Measurements from ENCODE around the gene CA5A.

The CA5A gene

DNA sequence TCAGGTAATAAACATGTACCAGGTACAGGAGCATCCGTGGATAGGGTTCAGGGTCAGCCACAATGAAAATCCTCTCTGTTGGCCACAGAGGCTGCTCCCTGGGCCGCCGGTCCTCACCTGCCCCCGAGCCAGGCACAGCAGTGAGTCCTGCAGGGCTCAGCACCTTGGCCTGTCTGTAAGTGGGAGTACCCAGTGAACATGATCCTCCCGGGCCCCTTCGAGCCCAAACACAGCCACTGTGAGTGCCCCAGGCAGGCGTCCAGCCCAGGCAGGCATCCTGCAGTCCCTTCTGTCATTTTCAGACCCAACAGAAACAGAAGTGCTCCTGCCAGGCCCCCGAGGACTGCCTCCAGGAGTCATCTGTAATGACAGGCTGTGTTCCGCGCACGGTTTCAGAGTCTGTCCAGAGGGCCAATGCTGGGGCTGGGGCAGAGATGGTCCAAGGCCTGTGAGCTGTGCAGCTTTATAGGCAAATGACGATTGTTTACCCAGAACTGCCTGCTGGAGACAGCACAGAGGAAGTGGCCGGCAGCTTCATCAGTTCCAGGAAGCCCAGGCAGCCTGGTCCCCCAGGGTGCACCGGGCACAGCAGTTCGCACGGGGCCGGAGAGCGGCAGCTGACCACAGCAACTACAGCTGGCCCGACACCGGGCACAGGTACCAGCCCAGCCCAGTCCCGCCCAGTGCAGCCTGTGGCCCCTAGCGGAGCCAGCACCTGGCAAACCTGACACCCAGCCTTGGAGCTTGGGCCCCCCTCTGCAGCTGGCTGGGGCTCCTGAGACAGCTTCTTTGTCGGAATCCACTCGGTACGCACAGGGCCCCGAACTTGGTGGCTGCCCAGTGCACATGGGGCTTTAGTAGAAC is 80.2 kb downstream of the CA5A start:
- POLR2A ChIA-PET, result interaction anchor here (1.1 to 1.4 kb wide), 3 partner anchors 9 to 77 kb away, joined by 3 to 4 read pairs (median 4); partner anchors contain the start of gene SLC7A5
- DNase-seq, result no peak
- Histone ChIP-seq H3K27me3 (replicated peaks in 2 of 5; ENCODE audit: control insufficient read depth in 4 of 5, insufficient read depth in 5 of 5, low read length in 4 of 5) (no peaks in the 10 kb centered on the region), H3K9me3 (ENCODE audit: control extremely low read depth in 1 of 5, control insufficient read depth in 4 of 5, insufficient read depth in 2 of 5, low read depth in 1 of 5, low read length in 4 of 5) (no peaks in the 10 kb centered on the region), H3K27ac (ENCODE audit: insufficient read depth in 1 of 2, low read depth in 1 of 2, low read length in 2 of 2, poor library complexity in 1 of 2, severe bottlenecking in 2 of 2) (peak overlapping the region in 1 of 2 experiments; percentile 22), H3K4me1 (ENCODE audit: control extremely low read depth in 1 of 4, control insufficient read depth in 4 of 4, insufficient read depth in 4 of 4, low read length in 3 of 4) (peaks cover 0 to 68% (median 44%) of the 10 kb centered on the region in 4 experiments), H3K4me3 (ENCODE audit: control insufficient read depth in 1 of 7, extremely low read depth in 1 of 7, insufficient read depth in 4 of 7, low read depth in 2 of 7, low read length in 6 of 7) (peak overlapping the region in 3 of 7 experiments; percentile 7 to 39 (median 16)), H3K36me3 (ENCODE audit: control insufficient read depth in 4 of 4, insufficient read depth in 4 of 4, low read length in 3 of 4) (peaks cover 0 to 52% (median 8%) of the 10 kb centered on the region in 4 experiments)
- WGBS (ENCODE audit: insufficient coverage), result 66% methylated on average over 26 of the region's 26 CpGs
- CTCF ChIA-PET, result interaction anchor here (0.9 to 2.3 kb wide), 4 partner anchors 9 to 76 kb away, joined by 3 to 14 read pairs (median 4); partner anchors contain the start of gene SLC7A5

DNA sequence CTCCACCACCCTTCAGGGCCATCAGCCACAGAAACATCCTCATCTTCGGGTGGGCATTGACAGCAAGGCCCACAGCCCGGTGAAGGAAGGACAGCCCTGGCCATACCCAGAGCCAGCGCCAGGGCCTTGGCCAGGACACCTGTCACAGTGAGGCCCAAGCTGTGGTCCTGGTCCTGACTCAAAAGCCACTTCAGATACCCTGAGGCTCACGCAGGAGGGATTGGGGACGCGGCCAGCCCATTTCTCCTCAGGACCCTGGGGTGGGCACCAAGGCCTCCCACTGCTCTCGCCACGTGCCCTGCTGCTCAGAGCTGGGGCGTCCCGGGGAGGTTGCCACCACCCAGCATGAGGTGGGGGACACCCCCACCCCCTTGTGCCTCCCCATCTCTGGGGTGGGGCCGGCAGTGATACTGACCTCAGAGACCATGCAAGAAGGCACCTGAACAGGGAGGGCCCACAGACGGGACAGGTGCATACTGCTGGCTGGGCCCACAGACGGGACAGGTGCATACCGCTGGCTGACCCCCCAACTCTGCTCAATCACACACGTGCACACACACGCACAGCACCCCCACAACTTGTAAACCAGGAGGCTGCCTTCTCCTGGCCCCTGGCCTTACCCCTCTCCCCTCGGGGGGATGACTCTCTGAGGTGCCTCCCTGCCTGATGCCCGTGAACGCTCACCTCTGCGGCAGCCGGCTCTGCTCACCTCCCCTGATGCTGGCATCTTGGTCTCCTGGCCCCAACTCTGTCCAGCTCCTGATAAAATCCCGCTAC is 81.2 kb downstream of the CA5A start:
- Histone ChIP-seq H3K4me1 (ENCODE audit: control extremely low read depth in 1 of 4, control insufficient read depth in 4 of 4, insufficient read depth in 4 of 4, low read length in 3 of 4) (peaks cover 0 to 64% (median 40%) of the 10 kb centered on the region in 4 experiments), H3K27me3 (replicated peaks in 2 of 5; ENCODE audit: control insufficient read depth in 4 of 5, insufficient read depth in 5 of 5, low read length in 4 of 5) (no peaks in the 10 kb centered on the region), H3K4me3 (ENCODE audit: control insufficient read depth in 1 of 7, extremely low read depth in 1 of 7, insufficient read depth in 4 of 7, low read depth in 2 of 7, low read length in 6 of 7) (no peak overlapping the region), H3K27ac (ENCODE audit: insufficient read depth in 1 of 2, low read depth in 1 of 2, low read length in 2 of 2, poor library complexity in 1 of 2, severe bottlenecking in 2 of 2) (peak overlapping the region in 1 of 2 experiments; percentile 82), H3K36me3 (ENCODE audit: control insufficient read depth in 4 of 4, insufficient read depth in 4 of 4, low read length in 3 of 4) (peaks cover 0 to 62% (median 13%) of the 10 kb centered on the region in 4 experiments), H3K9me3 (ENCODE audit: control extremely low read depth in 1 of 5, control insufficient read depth in 4 of 5, insufficient read depth in 2 of 5, low read depth in 1 of 5, low read length in 4 of 5) (no peaks in the 10 kb centered on the region)
- POLR2A ChIA-PET, result interaction anchor here (1.0 kb wide), 1 partner anchor 11 kb away, joined by 4 read pairs; no protein-coding TSS in a partner anchor
- no peak for DNase-seq
- 95% methylated on average over 20 of the region's 22 CpGs for WGBS (ENCODE audit: insufficient coverage)
- CTCF ChIA-PET, result interaction anchor here (0.6 to 1.1 kb wide), 4 partner anchors 16 to 76 kb away, joined by 3 to 6 read pairs (median 4); no protein-coding TSS in a partner anchor

DNA sequence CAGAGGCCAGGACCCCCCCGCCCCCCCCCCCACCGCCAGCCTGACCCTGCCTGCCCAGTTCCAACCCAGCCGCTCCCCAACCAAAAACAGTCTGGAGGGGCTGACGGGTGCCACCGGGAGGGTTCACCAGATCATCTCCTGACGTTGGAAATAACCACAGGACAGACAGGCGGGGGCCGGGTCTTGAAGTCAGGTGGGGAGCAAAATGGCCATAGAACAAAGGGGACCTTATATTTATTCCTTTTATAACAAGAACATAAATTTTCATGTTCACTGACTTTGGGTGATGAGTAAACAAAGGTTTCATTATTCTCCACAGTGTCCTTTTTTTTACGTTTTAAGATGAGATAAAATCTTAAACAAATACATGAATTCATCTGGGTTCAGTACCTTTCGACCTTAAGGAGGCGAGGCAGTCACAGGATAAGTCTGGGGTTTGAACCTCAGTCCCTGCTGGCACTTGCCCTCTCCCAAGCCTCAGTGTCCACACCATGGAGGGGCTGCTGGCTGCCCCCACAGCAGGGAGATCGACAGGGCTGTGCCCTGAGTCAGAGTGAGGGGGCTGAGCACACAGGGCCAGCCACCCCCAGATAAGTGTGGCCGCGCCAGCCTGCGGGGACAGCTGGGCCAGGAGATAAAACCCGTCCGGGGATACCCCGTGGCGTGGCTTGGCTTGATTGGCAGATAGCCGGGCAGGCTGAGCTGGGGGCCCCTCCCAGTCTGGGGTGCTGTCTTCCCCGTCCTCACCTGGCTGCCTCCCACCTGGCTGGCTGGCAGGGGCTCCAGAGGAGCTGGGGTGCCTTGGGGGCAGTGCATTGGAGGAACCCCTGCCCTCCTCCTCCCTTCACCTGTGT is 82.0 kb downstream of the CA5A start:
- ChIA-PET CTCF (interaction anchor here (0.6 to 8.6 kb wide), 8 partner anchors 9 to 75 kb away, joined by 3 to 129 read pairs (median 4); partner anchors contain the start of gene SLC7A5), POLR2A (interaction anchor here (1.0 to 1.7 kb wide), 4 partner anchors 11 to 74 kb away, joined by 4 to 11 read pairs (median 5); partner anchors contain the start of gene SLC7A5)
- H3K4me3 ChIP-seq (ENCODE audit: control insufficient read depth in 1 of 7, extremely low read depth in 1 of 7, insufficient read depth in 4 of 7, low read depth in 2 of 7, low read length in 6 of 7), result peak overlapping the region in 2 of 7 experiments; percentile 20 to 65
- DNase-seq, result peak; percentile 75 to 88 (median 78)
- peaks cover 0 to 69% (median 13%) of the 10 kb centered on the region in 4 experiments for H3K36me3 ChIP-seq (ENCODE audit: control insufficient read depth in 4 of 4, insufficient read depth in 4 of 4, low read length in 3 of 4)
- no peaks in the 10 kb centered on the region for H3K27me3 ChIP-seq (replicated peaks in 2 of 5; ENCODE audit: control insufficient read depth in 4 of 5, insufficient read depth in 5 of 5, low read length in 4 of 5)
- peaks cover 0 to 65% (median 41%) of the 10 kb centered on the region in 4 experiments for H3K4me1 ChIP-seq (ENCODE audit: control extremely low read depth in 1 of 4, control insufficient read depth in 4 of 4, insufficient read depth in 4 of 4, low read length in 3 of 4)
- WGBS (ENCODE audit: insufficient coverage), result 59% methylated on average over 13 of the region's 21 CpGs
- H3K27ac ChIP-seq (ENCODE audit: insufficient read depth in 1 of 2, low read depth in 1 of 2, low read length in 2 of 2, poor library complexity in 1 of 2, severe bottlenecking in 2 of 2), result peak overlapping the region; percentile 20 to 82
- H3K9me3 ChIP-seq (ENCODE audit: control extremely low read depth in 1 of 5, control insufficient read depth in 4 of 5, insufficient read depth in 2 of 5, low read depth in 1 of 5, low read length in 4 of 5), result no peaks in the 10 kb centered on the region

DNA sequence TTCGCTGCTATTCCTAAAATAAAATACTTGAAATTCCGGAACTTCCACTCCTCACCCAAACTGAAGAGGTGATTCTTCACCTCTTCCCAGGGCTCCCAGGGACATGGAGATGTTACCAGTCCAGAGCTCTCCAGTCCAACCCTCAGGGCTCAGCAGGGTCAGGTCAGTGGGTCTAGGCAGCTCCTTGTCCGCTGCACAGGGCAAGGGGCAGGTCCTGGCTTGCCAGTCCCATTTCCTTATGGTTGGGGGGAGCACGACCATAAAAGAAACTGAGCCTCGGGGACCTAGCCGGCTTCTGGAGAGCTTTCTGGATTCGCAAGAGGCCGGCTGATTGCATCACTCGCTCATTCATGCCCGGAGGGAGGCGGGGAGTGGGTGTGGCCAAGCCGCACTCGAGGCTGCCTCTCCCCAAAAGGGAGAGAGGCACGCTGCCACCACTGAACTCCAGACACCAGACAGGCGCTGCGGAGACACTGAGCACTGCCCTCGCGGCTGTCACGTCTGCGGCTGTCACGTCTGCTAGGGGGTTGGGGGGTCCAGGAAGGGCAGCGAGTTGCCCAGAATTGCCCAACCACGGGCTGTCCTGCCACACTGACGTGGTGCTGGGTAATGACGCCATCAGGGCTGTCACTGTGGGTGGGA is 82.8 kb downstream of the CA5A start:
- WGBS (ENCODE audit: insufficient coverage), result 3% methylated on average over 18 of the region's 25 CpGs
- H3K9me3 ChIP-seq (ENCODE audit: control extremely low read depth in 1 of 5, control insufficient read depth in 4 of 5, insufficient read depth in 2 of 5, low read depth in 1 of 5, low read length in 4 of 5), result no peaks in the 10 kb centered on the region

DNA sequence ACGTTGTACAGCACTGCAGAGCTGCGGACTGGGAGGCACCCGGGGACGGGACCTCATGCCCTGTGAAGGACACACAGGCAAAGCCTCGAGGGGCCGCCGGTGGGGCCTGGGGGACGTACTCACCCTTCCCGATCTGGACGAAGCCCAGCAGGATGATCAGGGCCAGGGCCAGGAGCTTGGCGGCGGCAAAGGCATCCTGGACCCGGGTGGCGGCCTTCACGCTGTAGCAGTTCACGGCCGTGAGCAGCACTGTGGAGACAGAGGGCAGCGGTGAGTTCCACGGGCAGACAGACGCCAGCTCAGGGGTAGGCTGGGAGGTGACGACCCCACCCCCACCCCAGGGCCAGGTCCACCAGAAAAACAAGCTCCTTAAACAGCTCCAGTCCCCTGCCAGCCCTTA is 84.7 kb downstream of the CA5A start:
- H3K27me3 ChIP-seq (replicated peaks in 2 of 5; ENCODE audit: control insufficient read depth in 4 of 5, insufficient read depth in 5 of 5, low read length in 4 of 5), result no peaks in the 10 kb centered on the region
- no peak for DNase-seq
- H3K9me3 ChIP-seq (ENCODE audit: control extremely low read depth in 1 of 5, control insufficient read depth in 4 of 5, insufficient read depth in 2 of 5, low read depth in 1 of 5, low read length in 4 of 5), result no peaks in the 10 kb centered on the region
- H3K4me3 ChIP-seq (ENCODE audit: control insufficient read depth in 1 of 7, extremely low read depth in 1 of 7, insufficient read depth in 4 of 7, low read depth in 2 of 7, low read length in 6 of 7), result no peak overlapping the region
- 99% methylated on average over 16 of the region's 21 CpGs for WGBS (ENCODE audit: insufficient coverage)
- H3K4me1 ChIP-seq (ENCODE audit: control extremely low read depth in 1 of 4, control insufficient read depth in 4 of 4, insufficient read depth in 4 of 4, low read length in 3 of 4), result peaks cover 0 to 47% (median 33%) of the 10 kb centered on the region in 4 experiments
- CTCF ChIA-PET, result interaction anchor here (0.8 to 8.6 kb wide), 7 partner anchors 13 to 79 kb away, joined by 3 to 129 read pairs (median 7); partner anchors contain the start of gene SLC7A5
- no peak overlapping the region for H3K27ac ChIP-seq (ENCODE audit: insufficient read depth in 1 of 2, low read depth in 1 of 2, low read length in 2 of 2, poor library complexity in 1 of 2, severe bottlenecking in 2 of 2)
- POLR2A ChIA-PET, result interaction anchor here (1.1 kb wide), 1 partner anchor 11 kb away, joined by 4 read pairs; no protein-coding TSS in a partner anchor
- peaks cover 0 to 82% (median 30%) of the 10 kb centered on the region in 4 experiments for H3K36me3 ChIP-seq (ENCODE audit: control insufficient read depth in 4 of 4, insufficient read depth in 4 of 4, low read length in 3 of 4)

More for the DNA sequence above, 82.8 kb downstream of the CA5A start:
- Histone ChIP-seq H3K36me3 (ENCODE audit: control insufficient read depth in 4 of 4, insufficient read depth in 4 of 4, low read length in 3 of 4) (peaks cover 0 to 69% (median 18%) of the 10 kb centered on the region in 4 experiments), H3K27ac (ENCODE audit: insufficient read depth in 1 of 2, low read depth in 1 of 2, low read length in 2 of 2, poor library complexity in 1 of 2, severe bottlenecking in 2 of 2) (peak overlapping the region; percentile 50 to 82), H3K4me3 (ENCODE audit: control insufficient read depth in 1 of 7, extremely low read depth in 1 of 7, insufficient read depth in 4 of 7, low read depth in 2 of 7, low read length in 6 of 7) (peak overlapping the region in 5 of 7 experiments; percentile 21 to 65 (median 54)), H3K4me1 (ENCODE audit: control extremely low read depth in 1 of 4, control insufficient read depth in 4 of 4, insufficient read depth in 4 of 4, low read length in 3 of 4) (peaks cover 0 to 62% (median 40%) of the 10 kb centered on the region in 4 experiments), H3K27me3 (replicated peaks in 2 of 5; ENCODE audit: control insufficient read depth in 4 of 5, insufficient read depth in 5 of 5, low read length in 4 of 5) (no peaks in the 10 kb centered on the region)
- POLR2A ChIA-PET, result interaction anchor here (1.1 to 1.7 kb wide), 4 partner anchors 13 to 74 kb away, joined by 5 to 11 read pairs (median 6); partner anchors contain the start of gene SLC7A5
- DNase-seq, result peak; percentile 86 to 95 (median 93)
- CTCF ChIA-PET, result interaction anchor here (0.8 to 8.6 kb wide), 6 partner anchors 10 to 74 kb away, joined by 3 to 129 read pairs (median 4); partner anchors contain the start of gene SLC7A5
